Keratinocyte (primary cell): Measurements from ENCODE around the gene BMPER.

Experiments
- EZH2 ChIP-seq: IDR thresholded peaks from one replicate; pipeline ENCODE4 v1.6.1; 2012; ENCODE audit warnings: inconsistent platforms, mild to moderate bottlenecking, low read length, moderate library complexity
- TF ChIP-seq, protein P1 (sequence below), 3 experiments: IDR thresholded peaks in 1 of 3; conservative IDR thresholded peaks in 1 of 3; optimal IDR thresholded peaks in 1 of 3; 2 replicates in 2 of 3; 3 replicates in 1 of 3; pipeline versions ENCODE3 to v1.5.1; 2011; ENCODE audit warnings: low read length in 3 of 3, mild to moderate bottlenecking in 3 of 3, moderate library complexity in 2 of 3, control low read depth in 1 of 3, inconsistent platforms in 1 of 3; ENCODE audit not compliant: insufficient read depth in 2 of 3; ENCODE audit errors: extremely low read depth in 1 of 3

GRCh38 chr7:33861947-33862346 is 43.4 kb upstream of the BMPER start:
- TF ChIP-seq, protein P1, sequence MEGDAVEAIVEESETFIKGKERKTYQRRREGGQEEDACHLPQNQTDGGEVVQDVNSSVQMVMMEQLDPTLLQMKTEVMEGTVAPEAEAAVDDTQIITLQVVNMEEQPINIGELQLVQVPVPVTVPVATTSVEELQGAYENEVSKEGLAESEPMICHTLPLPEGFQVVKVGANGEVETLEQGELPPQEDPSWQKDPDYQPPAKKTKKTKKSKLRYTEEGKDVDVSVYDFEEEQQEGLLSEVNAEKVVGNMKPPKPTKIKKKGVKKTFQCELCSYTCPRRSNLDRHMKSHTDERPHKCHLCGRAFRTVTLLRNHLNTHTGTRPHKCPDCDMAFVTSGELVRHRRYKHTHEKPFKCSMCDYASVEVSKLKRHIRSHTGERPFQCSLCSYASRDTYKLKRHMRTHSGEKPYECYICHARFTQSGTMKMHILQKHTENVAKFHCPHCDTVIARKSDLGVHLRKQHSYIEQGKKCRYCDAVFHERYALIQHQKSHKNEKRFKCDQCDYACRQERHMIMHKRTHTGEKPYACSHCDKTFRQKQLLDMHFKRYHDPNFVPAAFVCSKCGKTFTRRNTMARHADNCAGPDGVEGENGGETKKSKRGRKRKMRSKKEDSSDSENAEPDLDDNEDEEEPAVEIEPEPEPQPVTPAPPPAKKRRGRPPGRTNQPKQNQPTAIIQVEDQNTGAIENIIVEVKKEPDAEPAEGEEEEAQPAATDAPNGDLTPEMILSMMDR (optimal IDR thresholded peaks at IDR 0.05 in 1 of 3, IDR thresholded peaks at IDR 0.05 in 1 of 3, conservative IDR thresholded peaks at IDR 0.05 in 1 of 3; ENCODE audit: extremely low read depth in 1 of 3, insufficient read depth in 2 of 3, low read length in 3 of 3) = no peak
- TF ChIP-seq EZH2 = no peak
